SK-N-SH treated with all-trans-retinoic acid at 6 μM for 48 hours (cell line): ENCODE measurements around the gene MEG3.

Source experiments
- GLIS3 ChIP-seq: fragments of 250-450 bp; sonication (Bioruptor Pico); IDR thresholded peaks from 2 replicates; pipeline ENCODE4 v1.5.0; 2020; ENCODE audit warnings: mild to moderate bottlenecking, moderate library complexity
- RARB ChIP-seq: fragments of 250-450 bp; sonication (Bioruptor Pico); IDR thresholded peaks from 2 replicates; pipeline ENCODE4 v1.8.0; 2021; ENCODE audit warnings: mild to moderate bottlenecking, moderate library complexity
- TCF4 ChIP-seq: fragments of 250-450 bp; sonication (Bioruptor Pico); IDR thresholded peaks from 2 replicates; pipeline ENCODE4 v1.8.0; 2021; ENCODE audit warnings: mild to moderate bottlenecking, moderate library complexity, borderline replicate concordance
- ZFP30 ChIP-seq: fragments of 450-650 bp; formaldehyde crosslinking; IDR thresholded peaks from 2 replicates; pipeline ENCODE4 v1.5.0; 2022; ENCODE audit warnings: mild to moderate bottlenecking, moderate library complexity
- ZNF70 ChIP-seq: fragments of 450-650 bp; formaldehyde crosslinking; IDR thresholded peaks from 2 replicates; pipeline ENCODE4 v1.5.0; 2020; ENCODE audit warnings: mild to moderate bottlenecking, moderate library complexity
- TF ChIP-seq, protein P1 (sequence below): fragments of 250-450 bp; sonication (Bioruptor Pico); IDR thresholded peaks from 2 replicates; pipeline ENCODE4 v1.8.0; 2020; ENCODE audit warnings: mild to moderate bottlenecking, moderate library complexity, borderline replicate concordance

DNA sequence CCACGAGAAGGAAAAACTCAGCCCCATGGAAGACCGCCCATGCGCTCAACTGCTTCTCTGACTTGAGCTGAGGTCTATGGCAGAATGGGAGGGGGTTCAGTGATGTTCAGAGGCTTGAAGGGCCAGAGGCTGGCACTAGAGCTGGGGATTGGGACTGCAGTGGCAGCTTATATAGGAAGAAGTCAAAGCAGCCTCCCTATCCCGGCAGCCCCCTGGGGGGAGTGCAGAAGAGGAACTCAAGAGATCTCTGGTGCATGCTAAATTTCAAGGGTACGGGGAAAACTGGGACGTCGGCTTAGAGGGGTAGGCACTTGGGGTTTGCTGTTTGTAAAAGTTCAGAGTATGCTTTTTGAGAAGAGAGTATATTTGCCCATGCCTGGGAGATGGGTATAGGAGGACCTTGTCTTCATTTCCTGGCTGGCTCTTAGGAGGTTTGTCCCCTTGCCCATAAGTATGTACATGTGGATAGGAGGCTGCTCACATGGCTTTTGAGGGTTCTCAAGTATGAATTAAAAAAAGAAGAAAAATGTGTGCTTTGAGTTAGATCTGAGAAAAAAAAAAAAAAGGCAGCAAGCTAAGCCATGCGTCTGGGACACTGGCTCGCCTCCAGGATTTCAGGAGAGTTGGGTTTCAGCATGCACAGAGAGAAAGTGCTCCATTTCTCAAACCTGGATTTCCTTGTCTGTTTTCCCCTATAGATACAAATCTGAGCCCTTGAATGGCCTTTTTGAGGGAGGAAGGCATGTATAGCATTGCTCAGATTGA lies 3.2 kb upstream of the MEG3 start:
- TF ChIP-seq, protein P1, sequence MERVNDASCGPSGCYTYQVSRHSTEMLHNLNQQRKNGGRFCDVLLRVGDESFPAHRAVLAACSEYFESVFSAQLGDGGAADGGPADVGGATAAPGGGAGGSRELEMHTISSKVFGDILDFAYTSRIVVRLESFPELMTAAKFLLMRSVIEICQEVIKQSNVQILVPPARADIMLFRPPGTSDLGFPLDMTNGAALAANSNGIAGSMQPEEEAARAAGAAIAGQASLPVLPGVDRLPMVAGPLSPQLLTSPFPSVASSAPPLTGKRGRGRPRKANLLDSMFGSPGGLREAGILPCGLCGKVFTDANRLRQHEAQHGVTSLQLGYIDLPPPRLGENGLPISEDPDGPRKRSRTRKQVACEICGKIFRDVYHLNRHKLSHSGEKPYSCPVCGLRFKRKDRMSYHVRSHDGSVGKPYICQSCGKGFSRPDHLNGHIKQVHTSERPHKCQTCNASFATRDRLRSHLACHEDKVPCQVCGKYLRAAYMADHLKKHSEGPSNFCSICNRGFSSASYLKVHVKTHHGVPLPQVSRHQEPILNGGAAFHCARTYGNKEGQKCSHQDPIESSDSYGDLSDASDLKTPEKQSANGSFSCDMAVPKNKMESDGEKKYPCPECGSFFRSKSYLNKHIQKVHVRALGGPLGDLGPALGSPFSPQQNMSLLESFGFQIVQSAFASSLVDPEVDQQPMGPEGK (CRISPR knock-in tag) = no peak
- TF ChIP-seq TCF4 (CRISPR knock-in tag) (no peak), GLIS3 (CRISPR knock-in tag) (no peak), ZFP30 (CRISPR knock-in tag) (no peak), RARB (CRISPR knock-in tag) (no peak), ZNF70 (CRISPR knock-in tag) (no peak)
